SK-N-SH (cell line): ENCODE measurements around the gene RBMS3.

Experiments used
- CHD2 ChIP-seq: fragments of 150-350 bp; IDR thresholded peaks from 2 replicates; pipeline ENCODE4 v1.6.1; 2018; ENCODE audit warnings: low read length; ENCODE audit not compliant: partially characterized antibody
- CTCF ChIP-seq: fragments of 200-600 bp; sonication (generic); IDR thresholded peaks from 2 replicates; pipeline ENCODE4 v1.6.1; 2017; ENCODE audit warnings: antibody characterized with exemption, mild to moderate bottlenecking, moderate library complexity
- EP300 ChIP-seq, 2 experiments: IDR thresholded peaks; 2 replicates each; pipeline versions ENCODE4 v1.4.0 to v1.6.1; 2012; ENCODE audit warnings: borderline replicate concordance in 1 of 2, low read depth in 1 of 2, low read length in 1 of 2
- EZH2phosphoT487 ChIP-seq: fragments of 200-600 bp; sonication (generic); IDR thresholded peaks from 2 replicates; pipeline ENCODE4 v1.6.1; 2017; ENCODE audit warnings: low read depth, mixed run types, mild to moderate bottlenecking, antibody characterized with exemption, moderate library complexity, borderline replicate concordance
- GABPA ChIP-seq: IDR thresholded peaks from 2 replicates; pipeline ENCODE4 v1.4.0; 2012; ENCODE audit warnings: low read depth, mild to moderate bottlenecking
- GATA2 ChIP-seq: sonication (generic); formaldehyde crosslinking; IDR thresholded peaks from 2 replicates; pipeline ENCODE4 v1.5.0; 2020; ENCODE audit warnings: mild to moderate bottlenecking, missing genetic modification reagents
- JUND ChIP-seq: IDR thresholded peaks from 2 replicates; pipeline ENCODE4 v1.4.0; 2012
- POLR2AphosphoS5 ChIP-seq: IDR thresholded peaks from 2 replicates; pipeline ENCODE4 v1.6.1; 2012; ENCODE audit warnings: low read depth, low read length
- SIN3A ChIP-seq: IDR thresholded peaks from 2 replicates; pipeline ENCODE4 v1.6.1; 2012; ENCODE audit warnings: low read depth, mild to moderate bottlenecking, low read length, moderate library complexity, borderline replicate concordance
- SMC3 ChIP-seq: IDR thresholded peaks from 2 replicates; pipeline ENCODE4 v1.6.1; 2012; ENCODE audit warnings: low read depth, low read length, improper control_type of control experiment
- TAF1 ChIP-seq: IDR thresholded peaks from 2 replicates; pipeline ENCODE4 v1.6.1; 2012; ENCODE audit warnings: low read depth, mild to moderate bottlenecking, low read length, moderate library complexity, borderline replicate concordance

GRCh38 chr3:29694331-29694730, 413.5 kb downstream of the RBMS3 start:
- TF ChIP-seq CTCF (no peak), EP300 (IDR thresholded peaks at IDR 0.05; ENCODE audit: borderline replicate concordance in 1 of 2, low read depth in 1 of 2, low read length in 1 of 2) (no peak), EZH2phosphoT487 (no peak), TAF1 (no peak), POLR2AphosphoS5 (no peak), GABPA (no peak), CHD2 (no peak), SMC3 (no peak), JUND (no peak), GATA2 (CRISPR knock-in tag) (no peak), SIN3A (no peak)
